GM18868 (cell line): Measurements from ENCODE around the gene SPATS2.
A peak's percentile ranks its signal among the peaks of the same experiment; 100 is the strongest.
"Not testable (repeated sequence)": the region's sequence is repeated elsewhere in the genome, so short reads cannot be mapped to it uniquely, and the experiment has no call there.

Experiments used
- ATAC-seq: cut with Tn5 transposase; IDR thresholded peaks from one replicate; pipeline ENCODE4 v1.9.1; 2021; ENCODE audit warnings: mild to moderate bottlenecking, moderate library complexity; ENCODE audit not compliant: unreplicated experiment

The SPATS2 gene

GRCh38 chr12:49349266-49349665 is 18.0 kb upstream of the SPATS2 start:
- no peak for ATAC-seq

GRCh38 chr12:49352351-49352750 is 14.9 kb upstream of the SPATS2 start:
- ATAC-seq = no peak

DNA sequence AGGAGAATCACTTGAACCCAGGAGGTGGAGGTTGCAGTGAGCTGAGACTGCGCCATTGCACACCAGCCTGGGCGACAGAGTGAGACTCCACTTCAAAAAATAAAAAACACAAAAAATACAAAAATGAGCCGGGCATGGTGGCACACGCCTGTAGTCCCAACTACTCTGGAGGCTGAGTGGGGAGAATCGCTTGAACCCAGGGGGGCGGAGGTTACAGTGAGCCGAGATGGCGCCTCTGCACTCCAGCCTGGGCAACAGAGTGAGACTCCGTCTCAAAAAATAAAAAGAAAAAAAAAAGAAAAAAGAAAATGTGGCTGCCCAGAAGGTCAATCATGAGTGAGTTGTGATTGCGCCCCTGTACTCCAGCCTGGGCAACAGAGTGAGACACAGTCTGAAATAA is 11.3 kb upstream of the SPATS2 start:
- no peak for ATAC-seq

GRCh38 chr12:49357103-49357678 is 10.1 kb upstream of the SPATS2 start:
- no peak for ATAC-seq

GRCh38 chr12:49358483-49359141 is 8.7 kb upstream of the SPATS2 start:
- ATAC-seq = no peak

GRCh38 chr12:49359671-49360070 is 7.6 kb upstream of the SPATS2 start:
- no peak for ATAC-seq

- no peak for ATAC-seq
These were observed 5.2 kb upstream of the SPATS2 start for GRCh38 chr12:49362077-49362476.

DNA sequence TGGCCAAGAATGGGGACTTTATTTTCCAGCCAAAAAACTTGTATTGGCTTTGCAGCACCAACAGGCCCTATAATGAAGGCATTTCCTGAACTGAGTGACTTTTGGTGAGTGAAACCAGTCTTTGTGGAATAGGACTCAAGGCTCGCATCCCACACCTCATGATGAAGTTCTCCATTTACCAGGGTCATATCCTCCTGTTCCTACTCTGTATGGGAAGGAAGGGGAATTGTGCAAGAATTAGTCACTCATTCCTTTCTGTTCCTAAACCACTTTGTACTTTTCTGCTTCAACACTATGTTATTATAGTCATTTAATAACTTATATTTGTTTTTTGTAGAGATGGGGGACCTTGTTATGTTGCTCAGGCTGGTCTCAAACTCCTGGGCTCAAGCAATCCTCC is 2.3 kb upstream of the SPATS2 start:
- ATAC-seq = no peak

- ATAC-seq = no peak
These were observed 1.7 kb upstream of the SPATS2 start for GRCh38 chr12:49365542-49365941.

- no peak for ATAC-seq
These were observed 1.1 kb upstream of the SPATS2 start for GRCh38 chr12:49366096-49366651.

- peak; percentile 66 for ATAC-seq
These were observed 446 bp upstream of the SPATS2 start for GRCh38 chr12:49366652-49367380.

DNA sequence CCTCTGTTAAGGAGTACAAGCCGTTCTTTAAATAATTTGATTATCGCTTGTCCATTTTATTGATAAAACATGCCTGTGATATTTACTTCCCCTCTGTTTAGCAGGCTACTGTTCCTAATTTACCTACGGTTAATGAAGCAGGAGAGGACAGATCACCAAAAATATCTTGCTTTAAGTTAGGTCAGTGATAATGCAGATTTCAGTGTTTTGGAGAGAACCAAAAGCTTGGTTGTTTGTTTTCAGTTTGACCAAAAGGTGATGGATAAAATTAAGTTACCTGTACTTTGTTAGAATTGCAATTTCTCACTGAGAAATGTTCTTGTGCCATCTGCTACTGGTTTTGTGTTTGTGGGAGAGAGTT is 958 bp downstream of the SPATS2 start:
- ATAC-seq = no peak

- ATAC-seq = peak; percentile 42
These were observed 2.3 kb downstream of the SPATS2 start for GRCh38 chr12:49369411-49370145.

GRCh38 chr12:49370539-49370938 is 3.3 kb downstream of the SPATS2 start:
- no peak for ATAC-seq

DNA sequence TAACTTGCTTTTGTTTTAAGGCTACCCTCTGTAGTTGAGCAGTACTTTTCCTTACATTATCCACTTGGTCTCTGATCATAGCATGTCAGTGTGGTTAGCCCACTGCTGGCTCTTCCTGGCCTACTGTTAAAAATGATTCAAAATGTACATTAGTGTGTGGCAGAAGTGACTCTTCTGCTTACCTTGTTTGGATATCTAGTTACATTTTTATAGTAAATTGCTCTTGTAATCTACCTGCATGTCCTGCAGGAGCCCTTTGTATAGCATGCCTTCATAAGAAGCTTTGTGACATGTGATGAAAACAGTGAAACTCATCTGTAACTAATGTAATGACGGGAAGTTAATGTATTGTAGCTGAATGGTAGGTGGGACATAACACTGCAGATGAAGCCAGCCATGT is 8.1 kb downstream of the SPATS2 start:
- no peak for ATAC-seq

GRCh38 chr12:49377386-49377785 is 10.1 kb downstream of the SPATS2 start:
- no peak for ATAC-seq

DNA sequence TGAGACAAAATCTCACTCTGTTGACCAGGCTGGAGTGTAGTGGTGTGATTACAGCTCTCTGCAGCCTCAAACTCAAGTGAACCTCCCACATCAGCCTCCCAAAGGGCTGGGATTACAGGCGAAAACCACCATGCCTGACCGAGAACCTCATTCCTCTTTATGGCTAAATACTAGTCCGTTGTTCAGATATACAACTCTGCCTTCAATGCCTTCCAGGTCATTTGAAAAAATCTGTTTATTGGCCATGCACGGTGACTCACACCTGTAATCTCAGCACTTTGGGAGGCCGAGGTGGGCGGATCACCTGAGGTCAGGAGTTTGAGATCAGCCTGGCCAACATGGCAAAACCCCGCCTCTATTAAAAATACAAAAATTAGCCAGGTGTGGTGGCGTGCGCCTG is 12.9 kb downstream of the SPATS2 start:
- ATAC-seq = not testable (repeated sequence)

DNA sequence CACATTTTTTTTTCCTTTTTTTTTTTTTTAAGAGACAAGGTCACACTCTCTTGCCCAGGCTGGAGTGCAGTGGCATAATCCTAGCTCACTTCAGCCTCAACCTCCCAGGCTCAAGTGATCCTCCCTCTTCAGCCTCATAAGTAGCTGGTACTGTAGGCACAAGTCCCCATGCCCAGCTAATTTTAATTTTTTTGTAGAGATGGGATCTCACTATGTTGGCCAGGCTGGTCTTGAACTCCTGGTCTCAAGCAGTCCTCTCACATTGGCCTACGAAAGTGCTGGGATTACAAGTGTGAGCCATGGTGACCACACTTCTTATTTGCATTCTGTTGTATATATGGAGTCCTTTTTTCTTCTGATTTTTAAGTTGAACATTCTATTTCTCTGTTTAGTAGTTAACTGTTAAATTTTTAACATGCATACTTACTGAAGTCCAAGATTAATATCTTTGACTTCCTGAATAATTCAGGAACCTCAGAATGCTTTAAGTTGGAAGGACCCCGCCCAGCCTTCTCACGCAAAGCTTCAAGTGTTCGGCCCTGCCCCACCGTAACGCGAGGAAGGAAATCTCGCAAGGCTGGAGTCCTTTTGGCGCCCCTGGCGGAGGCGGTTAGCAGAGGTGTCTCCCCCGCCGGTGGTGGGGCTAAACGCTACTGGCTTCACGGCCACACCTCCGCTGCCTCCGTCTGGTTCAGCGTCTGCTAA is 21.6 kb downstream of the SPATS2 start:
- no peak for ATAC-seq

- ATAC-seq = no peak
These were observed 22.1 kb downstream of the SPATS2 start for GRCh38 chr12:49389387-49389703.

- no peak for ATAC-seq
These were observed 29.7 kb downstream of the SPATS2 start for GRCh38 chr12:49397000-49397399.

DNA sequence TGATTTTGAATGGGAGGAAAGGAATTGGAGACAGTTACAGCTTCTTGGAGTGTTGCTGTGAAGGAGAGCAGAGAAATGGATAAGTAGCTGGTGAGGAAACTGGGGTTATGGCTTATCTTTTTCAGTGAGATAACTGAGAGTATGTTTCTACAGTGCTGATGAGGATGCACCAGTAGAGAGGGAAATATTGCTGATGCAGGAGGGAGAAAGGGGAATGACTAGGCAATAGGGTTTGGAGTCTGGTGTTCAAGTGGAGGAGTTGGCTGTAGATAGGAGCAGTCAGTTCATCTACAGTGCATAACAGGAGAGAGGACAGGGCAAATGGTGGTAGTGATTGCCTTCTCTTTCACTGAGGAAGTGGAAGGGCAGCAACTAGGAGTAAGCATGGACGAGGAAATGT is 33.0 kb downstream of the SPATS2 start:
- ATAC-seq = no peak
